HepG2 (cell line): ENCODE data around the gene SLC5A6. TPM values are rescaled to one million over a fixed set of nuclear protein-coding genes. Genes with fewer than 3 reads are reported as not detected.

ENCODE experiments used
- ATAC-seq: fragments of 200-7000 bp; cut with Tn5 transposase; 3 replicates; pipeline ENCODE4 v1.9.1; 2020; ENCODE audit warnings: mild to moderate bottlenecking, moderate library complexity
- BruUV-seq: library from RNA; stranded (reverse); fragments of 400-500 nt; replicated peaks from 2 replicates; lab custom pipeline; 2021; lab: Mats Ljungman, UMichigan
- CTCF ChIA-PET: fragments of 300-600 bp; formaldehyde crosslinking; extraction: SDS; loops from one replicate; lab custom pipeline; 2021; ENCODE audit warnings: low total read pairs, inconsistent platforms, low intra/inter-chr PET ratio; lab: Yijun Ruan, JAX
- POLR2A ChIA-PET: fragments of 350-600 bp; sonication (Branson Sonifier 250); formaldehyde crosslinking; loops from one replicate; lab custom pipeline; 2020; ENCODE audit warnings: antibody characterized with exemption, inconsistent platforms; lab: Yijun Ruan, JAX
- DNase-seq: peaks from one replicate; pipeline ENCODE4 v3.0.0-alpha.2; 2015; ENCODE audit warnings: low spot score
- FAIRE-seq: peaks from 3 replicates; lab custom pipeline; 2011; peaks lifted over from hg19 to GRCh38; lab: Jason Lieb, UNC
- H2AFZ ChIP-seq: one replicate; pipeline ENCODE4 v1.6.1; 2011; ENCODE audit warnings: low read length, inconsistent platforms
- H3K27ac ChIP-seq: fragments of 300-600 bp; 3 replicates; pipeline ENCODE4 v1.8.0; 2011; ENCODE audit warnings: mixed run types, mild to moderate bottlenecking, mixed read lengths, low read length, inconsistent platforms; ENCODE audit not compliant: insufficient read depth; ENCODE audit errors: extremely low read length
- H3K27me3 ChIP-seq, 2 experiments: fragments of 200-600 bp in 1 of 2; 2 replicates in 1 of 2; 3 replicates in 1 of 2; pipeline versions ENCODE4 v1.6.0 to v1.8.0; 2011; ENCODE audit warnings: low read length in 2 of 2, mild to moderate bottlenecking in 2 of 2, moderate library complexity in 2 of 2, inconsistent platforms in 1 of 2; ENCODE audit not compliant: insufficient read depth in 2 of 2, control insufficient read depth in 1 of 2
- H3K36me3 ChIP-seq, 2 experiments: fragments of 200-600 bp in 1 of 2; replicated peaks in 1 of 2; 2 replicates in 1 of 2; 3 replicates in 1 of 2; pipeline versions ENCODE4 v1.5.1 to v1.8.0; 2011; ENCODE audit warnings: low read length in 2 of 2, inconsistent platforms in 1 of 2; ENCODE audit not compliant: insufficient read depth in 2 of 2, control insufficient read depth in 1 of 2
- H3K4me1 ChIP-seq: 2 replicates; pipeline ENCODE4 v1.5.1; 2012; ENCODE audit warnings: low read length, inconsistent platforms; ENCODE audit not compliant: insufficient read depth
- H3K4me2 ChIP-seq: 2 replicates; pipeline ENCODE4 v1.6.0; 2011; ENCODE audit warnings: low read depth, low read length, inconsistent platforms
- H3K4me3 ChIP-seq, 3 experiments: fragments of 200-600 bp in 1 of 3; sonication (generic), shearing (Covaris generic) in 1 of 3; replicated peaks in 1 of 3; 2 replicates each; pipeline ENCODE4 v1.5.1; 2011 to 2016; ENCODE audit warnings: low read length in 3 of 3, inconsistent platforms in 2 of 3, low read depth in 2 of 3, mild to moderate bottlenecking in 2 of 3, control low read depth in 1 of 3, mixed read lengths in 1 of 3; ENCODE audit not compliant: insufficient read depth in 1 of 3
- H3K79me2 ChIP-seq: one replicate; pipeline ENCODE4 v1.6.1; 2011; ENCODE audit warnings: low read length, inconsistent platforms; ENCODE audit not compliant: insufficient read depth
- H3K9ac ChIP-seq: 2 replicates; pipeline ENCODE4 v1.6.0; 2011; ENCODE audit warnings: mild to moderate bottlenecking, low read depth, low read length, inconsistent platforms; ENCODE audit not compliant: insufficient read depth
- H3K9me3 ChIP-seq: 2 replicates; pipeline ENCODE4 v1.5.1; 2012; ENCODE audit warnings: mild to moderate bottlenecking, low read length
- H4K20me1 ChIP-seq: 2 replicates; pipeline ENCODE4 v1.6.0; 2011; ENCODE audit warnings: inconsistent platforms, mild to moderate bottlenecking, low read length, moderate library complexity; ENCODE audit not compliant: insufficient read depth
- AHDC1 ChIP-seq: sonication (generic); formaldehyde crosslinking; IDR thresholded peaks from 2 replicates; pipeline ENCODE4 v1.5.1; 2020; ENCODE audit warnings: mild to moderate bottlenecking, missing genetic modification reagents, borderline replicate concordance
- KDM6A ChIP-seq: IDR thresholded peaks from 2 replicates; pipeline ENCODE4 v1.6.1; 2016; ENCODE audit warnings: low read depth
- PAF1 ChIP-seq: IDR thresholded peaks from 2 replicates; pipeline ENCODE4 v1.6.1; 2016; ENCODE audit warnings: missing genetic modification reagents, missing compliant biosample characterization
- POLR2A ChIP-seq, 2 experiments: IDR thresholded peaks; 2 replicates each; pipeline ENCODE4 v1.6.1; 2011; ENCODE audit warnings: low read depth in 2 of 2, low read length in 2 of 2, mild to moderate bottlenecking in 1 of 2, moderate library complexity in 1 of 2; ENCODE audit not compliant: insufficient read depth in 1 of 2
- POLR2G ChIP-seq: fragments of 200-400 bp; formaldehyde crosslinking; IDR thresholded peaks from 2 replicates; pipeline ENCODE4 v1.6.1; 2018; ENCODE audit warnings: mild to moderate bottlenecking, low read depth, low read length, moderate library complexity
- REL ChIP-seq: sonication (generic); formaldehyde crosslinking; conservative IDR thresholded peaks from 2 replicates; pipeline ENCODE4 v1.8.0; 2022; ENCODE audit warnings: mild to moderate bottlenecking, missing genetic modification reagents, moderate library complexity
- RFXANK ChIP-seq: IDR thresholded peaks from 2 replicates; pipeline ENCODE4 v1.6.1; 2016
- SMARCC2 ChIP-seq: fragments of 450-650 bp; IDR thresholded peaks from 2 replicates; pipeline ENCODE4 v1.6.1; 2017; ENCODE audit warnings: antibody characterized with exemption, mild to moderate bottlenecking
- SSRP1 ChIP-seq: IDR thresholded peaks from 2 replicates; pipeline ENCODE4 v1.6.1; 2016; ENCODE audit warnings: control low read depth
- THAP8 ChIP-seq: sonication (generic); formaldehyde crosslinking; IDR thresholded peaks from 2 replicates; pipeline ENCODE4 v1.5.1; 2020; ENCODE audit warnings: missing genetic modification reagents, mild to moderate bottlenecking, borderline replicate concordance
- ZBTB8A ChIP-seq: sonication (generic); formaldehyde crosslinking; IDR thresholded peaks from 2 replicates; pipeline ENCODE4 v1.4.0; 2020; ENCODE audit warnings: mild to moderate bottlenecking, low read depth, missing genetic modification reagents, borderline replicate concordance
- ZIK1 ChIP-seq: sonication (generic); formaldehyde crosslinking; IDR thresholded peaks from 2 replicates; pipeline ENCODE4 v1.5.0; 2020; ENCODE audit warnings: mild to moderate bottlenecking, low read depth, missing genetic modification reagents, borderline replicate concordance
- ZKSCAN1 ChIP-seq: fragments of 150-350 bp; IDR thresholded peaks from 2 replicates; pipeline ENCODE4 v1.6.1; 2014; ENCODE audit warnings: low read length
- ZKSCAN8 ChIP-seq: IDR thresholded peaks from 2 replicates; pipeline ENCODE4 v1.6.1; 2016; ENCODE audit warnings: borderline replicate concordance, missing genetic modification reagents, missing compliant biosample characterization
- ZNF121 ChIP-seq: sonication (generic); formaldehyde crosslinking; IDR thresholded peaks from 2 replicates; pipeline ENCODE4 v1.5.0; 2020; ENCODE audit warnings: mild to moderate bottlenecking, missing genetic modification reagents
- ZNF17 ChIP-seq: sonication (generic); formaldehyde crosslinking; IDR thresholded peaks from 2 replicates; pipeline ENCODE4 v1.5.0; 2020; ENCODE audit warnings: mild to moderate bottlenecking, missing genetic modification reagents
- ZNF546 ChIP-seq: sonication (generic); formaldehyde crosslinking; conservative IDR thresholded peaks from 2 replicates; pipeline ENCODE4 v1.8.1; 2023; ENCODE audit warnings: mild to moderate bottlenecking, missing genetic modification reagents
- ZNF557 ChIP-seq: sonication (generic); formaldehyde crosslinking; IDR thresholded peaks from 2 replicates; pipeline ENCODE4 v1.4.0; 2020; ENCODE audit warnings: missing genetic modification reagents
- WGBS: methylation state at CpG from one replicate; pipeline ENCODE4 v1.1.6; 2017; ENCODE audit warnings: low lambda C conversion rate; 5-methylcytosine and 5-hydroxymethylcytosine counted together
- in situ Hi-C: cut with HindIII; loops from 2 replicates; pipeline ENCODE4 v1.10.0; 2017; ENCODE audit warnings: low pct_unique_long_range_greater_than_20kb; ENCODE audit not compliant: extremely low pct_ligation_motif_present
- intact Hi-C: fragments of 100-400 bp; cut with micrococcal nuclease; formaldehyde crosslinking; loops from one replicate; pipeline ENCODE4 v1.10.0; 2022; ENCODE audit not compliant: unreplicated experiment
- polyA plus RNA-seq, 8 experiments: library from polyadenylated mRNA; depleted of rRNA in 3 of 8; stranded (reverse) in 7 of 8; unstranded in 1 of 8; fragments of >200 nt; fragmentation: Illumina TruSeq in 4 of 8; extraction: Trizol in 4 of 8; gene quantifications; 2 replicates each; pipeline versions ENCODE4 v1.2.1 to v1.2.3, GENCODE V29; 2011 to 2016; ENCODE audit warnings: low read depth in 4 of 8, missing spikeins in 1 of 8, mixed read lengths in 1 of 8; ENCODE audit not compliant: insufficient read depth in 1 of 8
- total RNA-seq, 5 experiments: library from RNA; depleted of rRNA; stranded (reverse); fragments of >200 nt; fragmentation: Illumina TruSeq; extraction: Trizol; gene quantifications; 2 replicates each; pipeline ENCODE4 v1.2.3, GENCODE V29; 2016; ENCODE audit warnings: low read depth in 1 of 5

Gene SLC5A6
- total and polyA plus RNA-seq, 2 of the 13 experiments (the other 11 are each of a cell fraction or from before 2014, with no cell fraction given): 135 to 417 TPM

GRCh38 chr2:27247893-27248292 is 35.8 kb upstream of the SLC5A6 start:
- intact Hi-C loops (no loop called here), in situ Hi-C loops (no loop called here)
- TSS peak; percentile 18 for BruUV-seq
- Histone ChIP-seq H3K27me3 (peaks cover 0 to 13% of the 10 kb centered on the region in 2 experiments; a peak in 3 of 5 replicates), H4K20me1 (no peaks in the 10 kb centered on the region), H3K9me3 (no peaks in the 10 kb centered on the region), H2AFZ (no peak overlapping the region), H3K36me3 (peaks cover 8 to 16% of the 10 kb centered on the region in 2 experiments), H3K4me3 (no peak overlapping the region), H3K79me2 (no peaks in the 10 kb centered on the region), H3K4me1 (peaks cover 25% of the 10 kb centered on the region), H3K4me2 (no peak overlapping the region), H3K27ac (no peak overlapping the region), H3K9ac (no peak overlapping the region)
- no peak for ATAC-seq
- TF ChIP-seq ZIK1 (no peak), ZKSCAN1 (peak; percentile 72), THAP8 (CRISPR knock-in tag) (no peak), ZKSCAN8 (CRISPR knock-in tag) (no peak), PAF1 (CRISPR knock-in tag) (0 out of 2 replicates have a peak, but pooled peaks have one; percentile 8), KDM6A (CRISPR knock-in tag) (no peak), ZNF121 (CRISPR knock-in tag) (no peak), ZNF557 (CRISPR knock-in tag) (no peak), RFXANK (CRISPR knock-in tag) (no peak), ZBTB8A (CRISPR knock-in tag) (no peak), ZNF546 (CRISPR knock-in tag) (no peak), POLR2A (IDR thresholded peaks at IDR 0.05; ENCODE audit: insufficient read depth in 1 of 2, low read depth in 2 of 2, low read length in 2 of 2) (peak in 1 of 2 experiments; percentile 34; a peak in 1 of 4 replicates), SMARCC2 (no peak), REL (CRISPR knock-in tag) (no peak), SSRP1 (CRISPR knock-in tag) (peak; percentile 81), AHDC1 (CRISPR knock-in tag) (no peak), POLR2G (peak; percentile 22; the same call in 1 of the 2 replicates), ZNF17 (CRISPR knock-in tag) (no peak)
- no peak for DNase-seq
- FAIRE-seq: no peak
- POLR2A ChIA-PET: interaction anchor here (0.7 to 1.3 kb wide), 2 partner anchors 18 to 36 kb away, joined by 3 to 6 read pairs; partner anchors contain the start of genes ATRAID and SLC5A6
- CTCF ChIA-PET: no interaction called here
- 82% methylated on average over 4 of the region's 4 CpGs for WGBS
